GM12864 (cell line): ENCODE results near the gene MAGI1.

Experiments used
- DNase-seq: peaks from one replicate; pipeline ENCODE4 v3.0.0-alpha.2; 2011; ENCODE audit warnings: low read depth
- H3K4me3 ChIP-seq: 2 replicates; pipeline ENCODE4 v1.5.1; 2011; ENCODE audit warnings: mild to moderate bottlenecking, low read depth, low read length, control low read depth
- TF ChIP-seq, protein P1 (sequence below): IDR thresholded peaks from 2 replicates; pipeline ENCODE4 v1.5.1; 2011; ENCODE audit warnings: low read depth, mild to moderate bottlenecking, moderate library complexity, low read length, control low read depth, inconsistent platforms; ENCODE audit errors: missing control alignments

The MAGI1 gene

DNA sequence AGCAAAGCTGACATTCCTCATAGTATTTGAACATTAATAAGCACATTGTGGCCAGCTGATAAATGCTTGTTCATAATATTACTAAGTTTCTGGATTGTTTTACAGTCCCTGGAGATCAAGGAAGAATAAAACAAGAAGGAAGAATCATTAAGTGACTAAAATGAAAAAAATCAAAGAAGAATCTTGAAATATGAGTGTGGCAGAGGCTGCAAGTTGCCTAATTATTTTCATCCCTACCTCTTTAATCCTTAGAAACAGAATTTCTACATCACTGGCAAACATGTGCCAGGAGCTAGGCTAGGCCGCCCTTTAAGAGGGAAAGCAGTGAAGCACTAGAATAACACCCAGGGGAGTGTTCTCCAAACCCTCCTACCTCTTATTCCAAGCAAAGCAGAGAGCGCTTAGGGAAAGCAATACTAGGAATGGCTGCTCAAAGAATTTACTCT is 98.9 kb downstream of the MAGI1 start:
- no peak for DNase-seq
- TF ChIP-seq, protein P1, sequence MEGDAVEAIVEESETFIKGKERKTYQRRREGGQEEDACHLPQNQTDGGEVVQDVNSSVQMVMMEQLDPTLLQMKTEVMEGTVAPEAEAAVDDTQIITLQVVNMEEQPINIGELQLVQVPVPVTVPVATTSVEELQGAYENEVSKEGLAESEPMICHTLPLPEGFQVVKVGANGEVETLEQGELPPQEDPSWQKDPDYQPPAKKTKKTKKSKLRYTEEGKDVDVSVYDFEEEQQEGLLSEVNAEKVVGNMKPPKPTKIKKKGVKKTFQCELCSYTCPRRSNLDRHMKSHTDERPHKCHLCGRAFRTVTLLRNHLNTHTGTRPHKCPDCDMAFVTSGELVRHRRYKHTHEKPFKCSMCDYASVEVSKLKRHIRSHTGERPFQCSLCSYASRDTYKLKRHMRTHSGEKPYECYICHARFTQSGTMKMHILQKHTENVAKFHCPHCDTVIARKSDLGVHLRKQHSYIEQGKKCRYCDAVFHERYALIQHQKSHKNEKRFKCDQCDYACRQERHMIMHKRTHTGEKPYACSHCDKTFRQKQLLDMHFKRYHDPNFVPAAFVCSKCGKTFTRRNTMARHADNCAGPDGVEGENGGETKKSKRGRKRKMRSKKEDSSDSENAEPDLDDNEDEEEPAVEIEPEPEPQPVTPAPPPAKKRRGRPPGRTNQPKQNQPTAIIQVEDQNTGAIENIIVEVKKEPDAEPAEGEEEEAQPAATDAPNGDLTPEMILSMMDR, result no peak

DNA sequence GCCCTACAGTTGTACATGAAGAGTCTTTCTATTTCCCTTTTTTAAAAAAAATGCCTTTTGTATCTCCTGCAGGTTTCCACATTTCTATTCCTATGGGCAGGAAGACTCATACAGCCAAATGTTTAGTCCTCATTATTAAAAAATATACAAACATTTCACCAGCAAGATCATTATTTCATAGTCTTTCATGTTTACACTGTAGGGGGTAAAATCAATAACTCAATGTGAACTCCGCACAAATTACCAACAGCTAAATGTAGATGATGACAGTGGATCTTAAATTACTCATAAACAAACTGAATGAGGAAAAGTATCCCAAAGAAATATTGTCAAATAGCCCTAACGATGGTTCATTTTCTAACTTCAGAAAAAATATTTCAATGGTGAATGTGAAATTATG is 99.5 kb downstream of the MAGI1 start:
- no peak for DNase-seq
- TF ChIP-seq, protein P1, result no peak
- no peak overlapping the region for H3K4me3 ChIP-seq

More for the DNA sequence above, 98.9 kb downstream of the MAGI1 start:
- H3K4me3 ChIP-seq, result no peak overlapping the region

DNA sequence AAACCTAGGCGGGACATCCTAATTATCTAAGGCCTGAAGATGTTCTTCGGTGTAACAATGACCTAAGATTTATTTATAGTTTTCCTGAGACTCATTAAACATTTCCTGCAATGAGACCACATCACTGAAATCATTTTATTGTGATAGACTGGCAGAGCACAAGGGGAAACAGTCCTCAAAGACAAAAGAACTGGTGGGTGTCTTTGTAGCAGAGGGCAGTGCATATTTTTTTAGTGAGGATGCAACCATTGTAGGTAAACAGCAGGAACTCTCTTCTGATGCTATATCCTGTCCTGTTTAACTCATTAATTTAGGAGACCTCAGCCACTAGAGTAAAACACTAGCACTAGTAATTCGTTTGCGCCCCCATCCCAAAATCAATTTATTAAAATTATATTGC is 100.0 kb downstream of the MAGI1 start:
- H3K4me3 ChIP-seq, result no peak overlapping the region
- TF ChIP-seq, protein P1, result no peak
- no peak for DNase-seq

DNA sequence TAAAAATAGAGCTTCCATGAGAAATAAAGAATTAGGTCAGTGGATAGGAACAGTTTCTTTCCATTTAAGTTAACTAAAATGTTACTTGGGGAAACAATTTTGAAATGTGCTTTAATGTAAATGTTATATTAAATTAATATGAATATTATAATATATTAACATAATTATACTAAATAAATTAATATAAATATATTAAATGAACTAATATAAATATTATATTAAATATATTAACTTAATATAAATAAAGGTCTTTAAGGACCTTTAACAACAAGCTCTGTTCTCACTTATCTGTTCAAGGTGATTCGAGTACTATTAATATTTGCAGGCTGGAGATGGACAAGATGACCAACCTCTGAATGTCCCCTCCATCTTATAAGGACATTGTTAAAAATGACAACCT is 100.6 kb downstream of the MAGI1 start:
- DNase-seq, result no peak
- no peak overlapping the region for H3K4me3 ChIP-seq
- TF ChIP-seq, protein P1, result no peak

DNA sequence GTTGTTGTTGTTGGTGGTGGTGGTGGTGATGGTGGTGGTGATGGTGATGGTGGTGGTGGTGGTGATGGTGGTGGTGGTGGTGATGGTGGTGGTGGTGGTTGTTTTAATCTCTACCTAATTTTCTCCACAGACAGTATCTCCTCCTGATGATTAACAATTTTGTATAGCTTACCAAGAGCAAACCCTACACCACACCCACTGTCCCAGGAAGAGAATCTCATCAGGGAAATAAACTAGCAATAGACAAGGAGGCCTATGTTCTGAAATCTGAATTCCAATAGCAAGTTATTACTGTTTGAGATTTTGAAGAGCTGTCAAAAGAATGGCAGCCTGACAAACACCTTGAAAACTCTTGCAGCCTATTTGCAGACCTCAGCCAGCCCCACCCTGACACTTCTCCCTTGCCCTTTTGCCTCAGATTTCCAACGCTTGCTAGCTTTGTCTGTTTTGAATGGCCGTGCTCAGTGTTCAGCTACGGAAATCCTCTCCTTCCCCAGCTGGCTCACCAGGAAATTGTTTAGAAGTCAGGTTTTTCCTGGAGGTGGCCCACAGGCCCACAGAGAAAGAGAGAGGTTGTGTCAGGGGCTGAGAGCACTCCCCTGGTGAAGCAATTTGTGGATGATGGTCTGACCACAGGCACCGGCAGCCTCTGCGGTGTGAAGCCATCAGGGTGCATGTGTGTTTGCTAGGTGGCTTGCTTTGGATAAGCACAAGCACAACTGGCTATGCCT is 101.6 kb downstream of the MAGI1 start:
- TF ChIP-seq, protein P1, result no peak
- H3K4me3 ChIP-seq, result no peak overlapping the region
- DNase-seq, result no peak

DNA sequence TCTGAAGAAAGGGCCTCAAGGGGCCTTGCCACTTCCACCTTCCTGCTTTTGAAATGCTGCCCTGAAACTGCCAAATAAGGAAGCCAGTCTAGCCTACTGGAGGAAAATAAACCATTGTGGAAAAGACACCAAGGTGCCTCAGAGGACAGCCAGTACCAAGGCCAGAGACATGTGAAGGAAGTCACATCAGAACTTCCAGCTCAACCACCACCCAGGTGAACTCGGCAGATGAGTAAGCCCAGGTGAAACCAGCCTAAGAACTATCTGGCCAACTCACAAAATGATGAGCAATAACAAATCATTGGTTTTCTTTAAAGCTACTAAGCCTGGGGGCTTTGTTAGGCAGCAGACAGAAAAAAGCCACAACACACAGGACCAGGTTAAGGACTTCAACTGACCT is 103.0 kb downstream of the MAGI1 start:
- DNase-seq, result no peak
- TF ChIP-seq, protein P1, result no peak
- no peak overlapping the region for H3K4me3 ChIP-seq

DNA sequence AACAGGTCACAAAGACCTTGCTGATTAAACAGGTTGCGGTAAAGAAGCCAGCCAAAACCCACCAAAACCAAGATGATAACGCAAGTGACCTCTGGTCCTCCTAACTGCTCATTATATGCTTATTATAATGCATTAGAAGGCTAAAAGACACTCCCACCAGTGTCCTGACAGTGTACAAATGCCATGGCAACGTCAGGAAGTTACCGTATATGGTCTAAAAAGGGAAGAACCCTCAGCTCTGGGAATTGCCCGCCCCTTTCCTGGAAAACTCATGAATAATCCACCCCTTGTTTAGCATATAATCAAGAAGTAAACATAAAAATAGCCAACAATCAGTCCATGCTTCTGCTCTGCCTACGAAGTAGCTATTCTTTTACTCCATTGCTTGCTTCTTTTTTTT is 108.1 kb downstream of the MAGI1 start:
- no peak for DNase-seq
- H3K4me3 ChIP-seq, result no peak overlapping the region
- TF ChIP-seq, protein P1, result no peak
